Natural killer cell treated with Interleukin-12 subunit alpha and Interleukin-12 subunit beta and Interleukin-15 and Interleukin-18, amount 100 ng/mL, for 72 hours (primary cell): ENCODE results near the gene GDPD1. TPM values are rescaled to one million over a fixed set of nuclear protein-coding genes. Genes with fewer than 3 reads are reported as not detected.
A peak's percentile ranks its signal among the peaks of the same experiment; 100 is the strongest.
"Not testable (repeated sequence)": the region's sequence is repeated elsewhere in the genome, so short reads cannot be mapped to it uniquely, and the experiment has no call there.

Source experiments
- ATAC-seq, 2 donors: fragments of 150-1000 bp; cut with Tn5 transposase in 1 of 2; sonication (Bioruptor Pico), chemical (Tn5 transposase) in 1 of 2; 2 replicates each; pipeline ENCODE4 v1.10.0; 2021
- DNase-seq: peaks from one replicate; pipeline ENCODE4 v3.0.0; 2022; ENCODE audit warnings: low spot score
- H3K27ac Mint-ChIP-seq, 2 donors: 1 replicate in 1 of 2; 2 replicates in 1 of 2; pipeline ENCODE4 v1.8.0; 2022; ENCODE audit warnings: mixed read lengths in 2 of 2, mild to moderate bottlenecking in 1 of 2, moderate library complexity in 1 of 2
- H3K27me3 Mint-ChIP-seq, 2 donors: 1 replicate in 1 of 2; 2 replicates in 1 of 2; pipeline ENCODE4 v1.8.0; 2022; ENCODE audit warnings: mixed read lengths in 2 of 2
- H3K36me3 Mint-ChIP-seq: one replicate; pipeline ENCODE4 v1.8.0; 2022; ENCODE audit warnings: mixed read lengths
- H3K4me1 Mint-ChIP-seq, 2 donors: 1 replicate in 1 of 2; 2 replicates in 1 of 2; pipeline ENCODE4 v1.8.0; 2022; ENCODE audit warnings: low read depth in 2 of 2, mixed read lengths in 2 of 2, mild to moderate bottlenecking in 1 of 2
- H3K4me3 Mint-ChIP-seq: one replicate; pipeline ENCODE4 v1.8.0; 2022; ENCODE audit warnings: mixed read lengths
- H3K9me3 Mint-ChIP-seq: 2 replicates; pipeline ENCODE4 v1.8.0; 2022; ENCODE audit warnings: mixed read lengths
- total RNA-seq, 2 donors: library from RNA; stranded (reverse); gene quantifications; one replicate each; pipeline ENCODE4 v1.2.3, GENCODE V29; 2022

Gene GDPD1
- total RNA-seq, 2 donors from 2014 or later: 1.4 to 1.7 TPM

DNA sequence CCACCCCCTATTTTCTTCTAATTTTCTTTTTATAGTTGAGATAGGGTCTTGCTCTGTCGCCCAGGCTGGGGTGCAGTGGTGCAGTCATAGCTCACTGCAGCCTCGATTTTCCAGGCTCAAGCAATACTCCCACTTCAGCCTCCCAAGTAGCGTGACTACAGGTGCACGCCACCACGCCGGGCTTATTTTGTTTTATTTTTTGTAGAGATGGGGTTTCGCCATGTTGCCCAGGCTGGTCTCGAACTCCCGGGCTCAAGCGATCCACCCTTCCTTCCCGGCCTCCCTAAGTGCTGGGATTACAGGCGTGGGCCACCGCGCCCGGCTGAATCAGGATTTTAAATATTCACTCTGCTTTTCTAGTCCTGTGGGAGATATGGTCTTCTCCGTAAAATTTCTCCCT lies 941 bp upstream of the GDPD1 start:
- ATAC-seq (no peak), DNase-seq (no peak)
- Mint-ChIP-seq H3K27me3 (no peaks in the 10 kb centered on the region), H3K9me3 (no peaks in the 10 kb centered on the region), H3K36me3 (no peaks in the 10 kb centered on the region), H3K4me1 (peaks cover 9 to 17% of the 10 kb centered on the region in 2 donors), H3K27ac (no peak overlapping the region), H3K4me3 (peak overlapping the region; percentile 100)

DNA sequence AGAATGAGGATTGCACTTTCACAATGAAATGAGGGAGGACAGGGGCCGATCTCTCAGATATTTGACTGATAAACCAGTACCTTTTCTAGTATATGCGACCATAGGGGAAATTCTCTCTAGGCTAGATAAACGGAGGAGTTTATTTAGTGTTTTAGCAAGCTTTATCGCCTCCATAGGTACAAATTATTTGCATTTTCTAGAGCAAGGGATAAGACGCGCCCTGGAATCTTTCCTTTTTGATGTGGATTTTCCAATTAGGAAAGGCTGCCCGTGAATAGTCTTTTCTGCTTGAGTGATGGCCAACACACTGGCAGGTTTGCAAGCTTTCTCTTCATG lies 351 bp upstream of the GDPD1 start:
- Mint-ChIP-seq H3K27me3 (no peaks in the 10 kb centered on the region), H3K27ac (peak overlapping the region; percentile 90 to 98), H3K36me3 (no peaks in the 10 kb centered on the region), H3K9me3 (no peaks in the 10 kb centered on the region), H3K4me1 (peaks cover 9 to 17% of the 10 kb centered on the region in 2 donors), H3K4me3 (peak overlapping the region; percentile 100)
- ATAC-seq (no peak), DNase-seq (no peak)

DNA sequence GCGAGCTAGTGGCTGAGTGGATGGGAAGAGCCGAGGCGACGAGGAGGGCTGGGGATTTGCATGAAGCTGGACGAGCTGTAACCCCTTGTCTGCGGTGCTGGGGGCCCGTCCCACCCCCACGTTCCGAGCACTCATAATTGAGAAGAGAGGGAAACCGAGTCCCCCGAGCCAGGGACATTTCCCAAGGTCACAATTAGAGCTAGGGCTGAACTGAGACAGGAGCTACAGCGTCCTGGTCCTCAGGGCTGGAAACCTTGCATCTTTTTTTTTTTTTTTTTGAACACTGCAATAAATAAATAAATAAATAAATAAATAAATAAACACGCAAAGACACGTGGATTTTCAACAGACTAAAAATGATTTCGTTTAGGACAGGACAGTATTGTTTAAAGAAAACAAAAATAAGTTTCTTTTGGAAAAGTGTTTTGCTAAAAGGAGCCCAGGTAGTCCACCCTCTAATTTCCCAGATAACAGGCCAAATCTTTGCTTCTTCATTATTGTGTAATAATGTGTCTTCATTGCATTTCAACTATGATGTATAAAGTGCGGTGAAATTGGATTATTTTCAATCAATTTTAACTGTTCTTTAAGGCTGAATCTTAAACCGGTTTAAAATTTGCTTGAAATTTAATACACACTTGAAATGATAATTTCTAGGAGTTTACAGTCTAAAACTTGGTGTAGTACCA lies 992 bp downstream of the GDPD1 start:
- ATAC-seq (no peak), DNase-seq (no peak)
- H3K36me3 Mint-ChIP-seq: no peaks in the 10 kb centered on the region
- peak overlapping the region; percentile 100 for H3K4me3 Mint-ChIP-seq
- H3K27me3 Mint-ChIP-seq: no peaks in the 10 kb centered on the region
- peaks cover 9 to 17% of the 10 kb centered on the region in 2 donors for H3K4me1 Mint-ChIP-seq
- peak overlapping the region; percentile 90 to 98 for H3K27ac Mint-ChIP-seq
- H3K9me3 Mint-ChIP-seq: no peaks in the 10 kb centered on the region

DNA sequence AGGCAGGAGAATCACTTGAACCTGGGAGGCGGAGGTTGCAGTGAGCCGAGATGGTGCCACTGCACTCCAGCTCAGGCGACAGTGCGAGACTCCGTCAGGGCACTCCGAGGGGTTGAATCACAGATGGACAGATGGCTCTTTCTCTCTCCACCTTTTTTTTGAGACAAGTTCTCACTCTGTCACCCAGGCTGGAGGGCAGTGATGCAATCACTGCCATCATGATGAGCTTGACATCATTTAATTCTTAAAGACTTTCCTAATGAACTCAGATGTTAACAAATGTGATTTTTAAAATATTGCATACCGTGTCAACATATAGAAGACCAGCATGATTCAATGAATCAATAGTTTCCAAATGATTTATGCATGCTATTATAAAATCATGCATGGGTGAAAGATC lies 3.5 kb downstream of the GDPD1 start:
- peaks cover 9 to 17% of the 10 kb centered on the region in 2 donors for H3K4me1 Mint-ChIP-seq
- ATAC-seq: no peak
- no peaks in the 10 kb centered on the region for H3K27me3 Mint-ChIP-seq
- H3K9me3 Mint-ChIP-seq: no peaks in the 10 kb centered on the region
- DNase-seq: no peak
- no peaks in the 10 kb centered on the region for H3K36me3 Mint-ChIP-seq
- peak overlapping the region in 1 of 2 donors; percentile 27 for H3K27ac Mint-ChIP-seq
- no peak overlapping the region for H3K4me3 Mint-ChIP-seq

DNA sequence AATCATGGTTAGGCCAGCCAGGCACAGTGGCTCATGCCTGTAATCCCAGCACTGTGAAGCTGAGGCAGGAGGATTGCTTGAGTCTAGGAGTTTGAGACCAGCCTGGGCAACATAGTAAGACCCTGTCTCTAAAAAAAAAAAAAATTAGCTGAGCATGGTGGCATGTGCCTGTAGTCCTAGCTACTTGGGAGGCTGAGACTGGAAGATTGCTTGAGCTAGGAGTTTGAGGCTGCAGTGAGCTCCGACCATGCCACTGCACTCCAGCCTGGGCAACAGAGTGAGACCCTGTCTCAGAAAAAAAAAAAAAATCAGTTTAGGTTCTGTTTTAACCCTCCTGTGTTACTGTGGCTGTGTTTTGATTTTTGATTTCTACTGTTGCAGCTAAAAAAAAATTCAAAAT lies 8.3 kb downstream of the GDPD1 start:
- H3K27me3 Mint-ChIP-seq: not testable (repeated sequence)

DNA sequence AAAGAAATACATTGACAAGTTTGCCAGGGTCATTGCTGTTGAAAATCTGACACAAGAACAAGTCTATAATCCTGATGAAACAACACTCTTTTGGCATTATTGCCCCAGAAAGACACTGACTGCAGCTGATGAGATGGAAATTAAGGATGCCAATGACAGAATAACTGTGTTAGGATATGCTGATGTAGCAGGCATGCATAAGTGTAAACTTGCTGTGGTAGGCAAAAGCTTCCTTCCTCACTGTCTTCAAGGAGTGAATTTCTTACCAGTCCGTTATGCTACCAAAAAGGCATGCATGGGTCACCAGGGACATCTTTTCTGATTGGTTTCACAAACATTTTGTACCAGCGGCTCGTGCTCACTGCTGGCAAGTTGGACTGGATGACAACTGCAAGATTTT lies 10.5 kb downstream of the GDPD1 start:
- H3K4me3 Mint-ChIP-seq: no peak overlapping the region
- no peaks in the 10 kb centered on the region for H3K4me1 Mint-ChIP-seq
- H3K27ac Mint-ChIP-seq: no peak overlapping the region
- H3K36me3 Mint-ChIP-seq: no peaks in the 10 kb centered on the region
- no peak for ATAC-seq
- no peaks in the 10 kb centered on the region for H3K27me3 Mint-ChIP-seq
- DNase-seq: no peak
- H3K9me3 Mint-ChIP-seq: no peaks in the 10 kb centered on the region

More for the DNA sequence above, 8.3 kb downstream of the GDPD1 start:
- H3K9me3 Mint-ChIP-seq, H3K4me1 Mint-ChIP-seq, H3K36me3 Mint-ChIP-seq, ATAC-seq, H3K4me3 Mint-ChIP-seq, DNase-seq, H3K27ac Mint-ChIP-seq: not testable (repeated sequence)

DNA sequence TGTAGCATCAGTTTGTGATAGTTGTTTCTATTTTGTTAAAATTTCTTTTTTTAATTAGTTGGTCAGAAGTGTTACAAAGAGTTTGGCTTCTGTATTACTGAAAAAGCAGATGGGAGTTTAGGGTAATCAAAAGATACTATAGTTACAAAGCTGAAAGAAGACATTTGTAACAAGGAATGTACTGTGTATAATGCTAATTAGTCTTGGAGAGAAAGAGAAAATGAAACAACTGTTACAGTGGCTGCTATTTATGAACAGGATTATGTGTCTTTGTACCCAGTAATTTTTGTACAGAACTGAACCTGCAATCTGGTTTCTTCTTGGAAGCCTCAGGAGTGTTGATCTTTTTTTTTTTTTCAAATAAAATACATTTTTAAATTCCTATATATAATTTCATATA lies 14.3 kb downstream of the GDPD1 start:
- Mint-ChIP-seq H3K27me3 (no peaks in the 10 kb centered on the region), H3K4me1 (no peaks in the 10 kb centered on the region), H3K4me3 (no peak overlapping the region), H3K9me3 (no peaks in the 10 kb centered on the region), H3K36me3 (no peaks in the 10 kb centered on the region), H3K27ac (no peak overlapping the region)
- ATAC-seq (no peak), DNase-seq (no peak)

DNA sequence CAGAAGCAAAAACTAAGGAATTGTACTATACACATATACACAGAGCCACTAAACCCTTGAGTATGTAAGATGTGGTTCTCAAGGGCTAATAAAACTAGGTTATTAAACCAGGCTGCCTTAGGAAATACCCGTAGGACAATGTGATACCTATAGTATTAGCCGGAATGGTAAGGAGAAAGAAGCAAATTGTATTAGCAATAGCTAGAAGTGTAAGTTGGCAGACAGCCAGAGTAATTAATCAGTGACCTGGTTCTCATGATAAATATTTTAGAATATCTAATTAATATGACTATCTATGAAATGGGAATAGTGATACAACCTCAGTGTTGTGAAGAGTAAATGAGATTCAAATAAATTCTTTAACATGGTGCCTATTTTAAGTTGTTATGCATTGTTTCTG lies 18.6 kb downstream of the GDPD1 start:
- H3K9me3 Mint-ChIP-seq: no peaks in the 10 kb centered on the region
- H3K36me3 Mint-ChIP-seq: no peaks in the 10 kb centered on the region
- ATAC-seq (no peak), DNase-seq (no peak)
- no peak overlapping the region for H3K27ac Mint-ChIP-seq
- H3K27me3 Mint-ChIP-seq: no peaks in the 10 kb centered on the region
- H3K4me1 Mint-ChIP-seq: no peaks in the 10 kb centered on the region
- H3K4me3 Mint-ChIP-seq: no peak overlapping the region

DNA sequence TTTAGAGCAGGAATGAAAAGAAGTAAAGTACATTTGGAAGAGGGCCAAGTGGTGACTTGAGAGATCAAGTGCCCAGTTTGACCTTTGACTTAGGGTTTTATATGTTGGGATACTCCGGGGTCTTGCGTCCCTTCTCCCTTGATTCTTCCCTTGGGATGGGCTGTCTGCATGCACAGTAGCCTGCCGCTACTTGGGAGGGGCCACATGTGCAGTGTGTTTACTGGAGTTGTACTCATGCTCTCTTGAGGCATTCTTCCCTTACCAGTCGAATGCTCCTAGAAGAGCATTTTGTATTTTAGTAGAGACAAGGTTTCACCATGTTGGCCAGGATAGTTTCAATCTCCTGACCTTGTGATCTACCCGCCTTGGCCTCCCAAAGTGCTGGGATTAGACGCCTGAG lies 23.8 kb downstream of the GDPD1 start:
- Mint-ChIP-seq H3K36me3 (no peaks in the 10 kb centered on the region), H3K4me3 (no peak overlapping the region), H3K9me3 (no peaks in the 10 kb centered on the region), H3K27ac (no peak overlapping the region), H3K27me3 (no peaks in the 10 kb centered on the region), H3K4me1 (no peaks in the 10 kb centered on the region)
- no peak for DNase-seq
- no peak for ATAC-seq

DNA sequence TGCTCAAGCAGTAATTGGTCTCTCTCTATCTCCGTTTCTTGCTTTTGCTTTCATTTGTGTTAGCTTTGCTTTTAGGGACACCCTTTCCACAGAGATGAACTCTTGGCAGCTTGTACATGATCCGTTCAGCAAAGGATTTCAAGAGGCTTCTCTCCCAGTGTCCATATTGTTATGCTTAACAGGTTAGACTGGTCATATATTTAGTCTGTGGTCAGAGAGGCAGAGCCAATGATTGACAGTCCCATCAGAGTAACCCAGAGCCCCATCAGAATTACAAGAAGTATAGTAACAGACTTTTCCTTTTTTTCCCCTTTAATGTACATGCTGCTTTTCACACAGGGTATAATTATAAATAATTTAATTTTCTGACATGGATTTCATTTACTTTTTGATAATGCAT lies 34.4 kb downstream of the GDPD1 start:
- Mint-ChIP-seq H3K27ac (no peak overlapping the region), H3K4me3 (no peak overlapping the region), H3K9me3 (no peaks in the 10 kb centered on the region), H3K4me1 (no peaks in the 10 kb centered on the region), H3K27me3 (no peaks in the 10 kb centered on the region), H3K36me3 (no peaks in the 10 kb centered on the region)
- DNase-seq (no peak), ATAC-seq (no peak)

DNA sequence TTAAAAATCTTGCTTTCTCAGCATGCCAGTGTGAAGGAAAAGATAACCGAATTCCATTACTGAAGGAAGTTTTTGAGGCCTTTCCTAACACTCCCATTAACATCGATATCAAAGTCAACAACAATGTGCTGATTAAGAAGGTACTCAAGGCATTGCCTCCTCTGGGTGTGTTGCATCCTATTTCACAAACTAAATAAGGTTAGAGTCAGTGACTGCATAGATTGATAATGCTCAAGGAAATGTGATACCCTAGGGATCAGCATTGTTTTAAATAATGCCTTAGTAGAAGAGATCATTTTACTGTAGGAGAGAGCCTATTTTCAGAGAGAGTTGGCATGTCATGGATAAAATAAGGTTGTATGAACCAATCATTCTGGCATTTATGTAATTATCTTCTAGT lies 36.8 kb downstream of the GDPD1 start:
- no peak overlapping the region for H3K27ac Mint-ChIP-seq
- no peak overlapping the region for H3K4me3 Mint-ChIP-seq
- no peak for DNase-seq
- no peaks in the 10 kb centered on the region for H3K4me1 Mint-ChIP-seq
- ATAC-seq: no peak
- H3K9me3 Mint-ChIP-seq: no peaks in the 10 kb centered on the region
- H3K36me3 Mint-ChIP-seq: no peaks in the 10 kb centered on the region
- no peaks in the 10 kb centered on the region for H3K27me3 Mint-ChIP-seq

DNA sequence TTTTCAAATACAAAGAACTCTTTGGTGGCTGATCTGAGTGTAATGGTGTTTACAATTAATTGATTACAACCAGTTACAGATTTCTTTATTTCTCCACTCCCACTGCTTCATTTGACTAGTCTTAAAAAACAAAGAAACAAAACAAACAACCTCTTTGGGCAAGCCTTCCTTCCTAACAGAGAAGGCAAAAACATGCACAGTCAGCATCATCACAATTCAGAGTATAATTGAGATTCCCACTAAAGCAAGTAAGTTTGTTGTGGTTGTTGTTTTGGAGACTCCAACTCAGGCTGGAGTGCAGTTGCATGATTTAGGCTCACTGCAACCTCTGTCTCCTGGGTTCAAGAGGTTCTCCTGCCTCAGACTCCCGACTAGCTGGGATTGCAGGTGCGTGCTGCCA lies 40.4 kb downstream of the GDPD1 start:
- H3K36me3 Mint-ChIP-seq: no peaks in the 10 kb centered on the region
- no peaks in the 10 kb centered on the region for H3K9me3 Mint-ChIP-seq
- DNase-seq: no peak
- no peak for ATAC-seq
- H3K27me3 Mint-ChIP-seq: no peaks in the 10 kb centered on the region
- H3K4me3 Mint-ChIP-seq: no peak overlapping the region
- no peaks in the 10 kb centered on the region for H3K4me1 Mint-ChIP-seq
- H3K27ac Mint-ChIP-seq: no peak overlapping the region

DNA sequence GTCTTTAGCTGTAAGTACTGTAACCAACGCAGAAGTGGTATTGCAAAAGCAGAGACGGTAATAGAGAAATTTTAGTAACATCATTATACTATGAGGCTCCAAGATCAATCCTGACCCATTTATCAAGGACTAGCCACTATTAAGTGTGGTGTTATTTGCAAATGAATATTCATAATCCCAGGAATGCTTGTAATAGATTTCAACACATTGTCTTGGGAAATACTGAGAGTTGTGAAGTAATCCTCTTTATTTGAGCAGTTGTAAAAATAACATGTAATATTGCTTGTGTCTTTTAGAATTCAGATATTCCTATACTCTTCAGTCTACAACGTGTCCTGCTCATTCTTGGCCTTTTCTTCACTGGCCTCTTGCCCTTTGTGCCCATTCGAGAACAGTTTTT lies 46.4 kb downstream of the GDPD1 start:
- Mint-ChIP-seq H3K36me3 (no peaks in the 10 kb centered on the region), H3K4me3 (no peak overlapping the region), H3K27me3 (no peaks in the 10 kb centered on the region), H3K9me3 (no peaks in the 10 kb centered on the region), H3K4me1 (no peaks in the 10 kb centered on the region), H3K27ac (no peak overlapping the region)
- DNase-seq (no peak), ATAC-seq (no peak)

DNA sequence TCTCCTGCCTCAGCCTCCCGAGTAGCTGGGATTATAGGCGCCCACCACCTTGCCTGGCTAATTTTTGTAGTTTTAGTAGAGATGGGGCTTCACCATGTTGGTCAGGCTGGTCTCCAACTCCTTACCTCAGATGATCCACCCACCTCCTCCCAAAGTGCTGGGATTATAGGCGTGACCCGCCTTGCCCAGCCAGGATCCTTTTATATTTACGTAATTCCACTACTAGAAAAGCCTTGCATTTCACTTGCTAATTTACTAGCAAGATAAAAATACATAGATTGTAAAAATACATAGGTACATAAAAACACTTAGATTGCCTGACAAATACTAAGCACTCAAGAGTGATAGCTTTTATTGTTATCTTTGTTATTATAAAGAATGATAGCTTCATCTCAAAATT lies 47.5 kb downstream of the GDPD1 start:
- Mint-ChIP-seq H3K27ac (no peak overlapping the region), H3K4me1 (no peaks in the 10 kb centered on the region), H3K4me3 (no peak overlapping the region), H3K27me3 (no peaks in the 10 kb centered on the region), H3K36me3 (no peaks in the 10 kb centered on the region), H3K9me3 (no peaks in the 10 kb centered on the region)
- no peak for ATAC-seq
- DNase-seq: no peak

DNA sequence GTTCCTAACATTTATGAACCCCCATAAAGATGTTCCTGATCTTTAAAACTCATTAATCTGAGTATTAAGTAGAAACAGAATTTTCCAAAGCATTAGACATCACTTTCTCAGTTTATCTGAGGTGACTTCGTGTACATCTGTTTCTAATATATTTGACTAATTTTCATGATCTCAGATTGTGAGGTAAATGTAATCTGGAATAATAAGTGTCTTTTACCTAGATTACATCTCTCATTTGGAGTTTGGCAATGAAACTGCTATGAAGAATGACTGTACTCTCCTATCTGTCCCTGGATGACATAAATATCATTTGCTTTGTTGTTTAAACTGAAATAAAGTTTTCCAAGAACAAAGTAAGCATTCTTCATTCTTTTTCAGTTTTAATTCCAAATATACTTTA lies 55.3 kb downstream of the GDPD1 start:
- H3K36me3 Mint-ChIP-seq: no peaks in the 10 kb centered on the region
- H3K27me3 Mint-ChIP-seq: no peaks in the 10 kb centered on the region
- no peak overlapping the region for H3K4me3 Mint-ChIP-seq
- H3K27ac Mint-ChIP-seq: no peak overlapping the region
- ATAC-seq (no peak), DNase-seq (no peak)
- no peaks in the 10 kb centered on the region for H3K9me3 Mint-ChIP-seq
- no peaks in the 10 kb centered on the region for H3K4me1 Mint-ChIP-seq
